ENCODE measurements around the gene SLC25A4. TPM values are rescaled to one million over a fixed set of nuclear protein-coding genes. Genes with fewer than 3 reads are reported as not detected.

The SLC25A4 gene
- total and polyA plus RNA-seq, 4 donors: 4.4 to 64.2 (median 26.8) TPM

GRCh38 chr4:185192059-185192458 is 49.0 kb downstream of the SLC25A4 start:
- Histone ChIP-seq H3K27ac (ENCODE audit: low read depth in 1 of 2, low read length in 2 of 2) (no peak overlapping the region), H3K4me1 (ENCODE audit: control insufficient read depth in 4 of 4, insufficient read depth in 4 of 4, low read length in 3 of 4) (no peaks in the 10 kb centered on the region), H3K9ac (ENCODE audit: low read depth in 1 of 2, low read length in 2 of 2) (no peak overlapping the region), H3K4me3 (ENCODE audit: low read depth in 1 of 3, low read length in 3 of 3) (no peak overlapping the region), H3K9me3 (ENCODE audit: control insufficient read depth in 4 of 4, low read length in 3 of 4) (no peaks in the 10 kb centered on the region), H3K27me3 (ENCODE audit: control insufficient read depth in 4 of 4, insufficient read depth in 4 of 4, low read length in 3 of 4) (no peaks in the 10 kb centered on the region), H3K36me3 (ENCODE audit: control insufficient read depth in 4 of 4, insufficient read depth in 3 of 4, low read depth in 1 of 4, low read length in 3 of 4) (peaks cover 4 to 15% (median 10%) of the 10 kb centered on the region in 4 donors)
- TF ChIP-seq TAF1 (conservative IDR thresholded peaks at IDR 0.05): no peak
- no peak for TF ChIP-seq MAX (IDR thresholded peaks at IDR 0.05)
- no peak for TF ChIP-seq ATF3 (IDR thresholded peaks at IDR 0.05)
- TF ChIP-seq RXRA (IDR thresholded peaks at IDR 0.05): no peak
- TF ChIP-seq FOXA2 (IDR thresholded peaks at IDR 0.05): no peak
- TF ChIP-seq EGR1 (IDR thresholded peaks at IDR 0.05; ENCODE audit: low read depth in 2 of 2): no peak
- TF ChIP-seq RAD21 (IDR thresholded peaks at IDR 0.05): no peak
- TF ChIP-seq NR2F2 (IDR thresholded peaks at IDR 0.05): no peak
- no peak for DNase-seq (ENCODE audit: low spot score)
- 82% methylated on average over 1 of the region's 1 CpG for WGBS

- Histone ChIP-seq H3K4me3 (ENCODE audit: low read depth in 1 of 3, low read length in 3 of 3) (no peak overlapping the region), H3K27me3 (ENCODE audit: control insufficient read depth in 4 of 4, insufficient read depth in 4 of 4, low read length in 3 of 4) (no peaks in the 10 kb centered on the region), H3K9me3 (ENCODE audit: control insufficient read depth in 4 of 4, low read length in 3 of 4) (no peaks in the 10 kb centered on the region), H3K36me3 (ENCODE audit: control insufficient read depth in 4 of 4, insufficient read depth in 3 of 4, low read depth in 1 of 4, low read length in 3 of 4) (peaks cover 0 to 9% (median 5%) of the 10 kb centered on the region in 4 donors), H3K27ac (ENCODE audit: low read depth in 1 of 2, low read length in 2 of 2) (no peak overlapping the region), H3K4me1 (ENCODE audit: control insufficient read depth in 4 of 4, insufficient read depth in 4 of 4, low read length in 3 of 4) (peaks cover 0 to 2% (median 0%) of the 10 kb centered on the region in 4 donors), H3K9ac (ENCODE audit: low read depth in 1 of 2, low read length in 2 of 2) (no peak overlapping the region)
- TF ChIP-seq HNF4A (conservative IDR thresholded peaks at IDR 0.05): no peak
- no peak for TF ChIP-seq TAF1 (conservative IDR thresholded peaks at IDR 0.05)
- no peak for TF ChIP-seq HNF4G (IDR thresholded peaks at IDR 0.05)
- DNase-seq (ENCODE audit: low spot score): no peak
- 84% methylated on average over 9 of the region's 9 CpGs for WGBS
Observed at GRCh38 chr4:185194924-185195888, 52.1 kb downstream of the SLC25A4 start.

- no peak overlapping the region for H3K27ac ChIP-seq (ENCODE audit: low read depth in 1 of 2, low read length in 2 of 2)
- WGBS: 100% methylated on average over 2 of the region's 2 CpGs
- H3K4me1 ChIP-seq (ENCODE audit: control insufficient read depth in 4 of 4, insufficient read depth in 4 of 4, low read length in 3 of 4): peaks cover 0 to 10% (median 7%) of the 10 kb centered on the region in 4 donors
- DNase-seq (ENCODE audit: low spot score): no peak
- H3K4me3 ChIP-seq (ENCODE audit: low read depth in 1 of 3, low read length in 3 of 3): no peak overlapping the region
- peaks cover 0 to 2% (median 0%) of the 10 kb centered on the region in 4 donors for H3K36me3 ChIP-seq (ENCODE audit: control insufficient read depth in 4 of 4, insufficient read depth in 3 of 4, low read depth in 1 of 4, low read length in 3 of 4)
- no peaks in the 10 kb centered on the region for H3K27me3 ChIP-seq (ENCODE audit: control insufficient read depth in 4 of 4, insufficient read depth in 4 of 4, low read length in 3 of 4)
- H3K9me3 ChIP-seq (ENCODE audit: control insufficient read depth in 4 of 4, low read length in 3 of 4): no peaks in the 10 kb centered on the region
- no peak overlapping the region for H3K9ac ChIP-seq (ENCODE audit: low read depth in 1 of 2, low read length in 2 of 2)
- TF ChIP-seq TAF1 (conservative IDR thresholded peaks at IDR 0.05) (no peak), EGR1 (IDR thresholded peaks at IDR 0.05; ENCODE audit: low read depth in 2 of 2) (no peak), ZBTB33 (IDR thresholded peaks at IDR 0.05) (no peak), RXRA (IDR thresholded peaks at IDR 0.05) (no peak), NR2F2 (IDR thresholded peaks at IDR 0.05) (no peak), HNF4A (conservative IDR thresholded peaks at IDR 0.05) (no peak), SP1 (IDR thresholded peaks at IDR 0.05) (no peak), RAD21 (IDR thresholded peaks at IDR 0.05) (no peak), HNF4G (IDR thresholded peaks at IDR 0.05) (no peak), JUND (IDR thresholded peaks at IDR 0.05) (no peak), ATF3 (IDR thresholded peaks at IDR 0.05) (no peak), REST (IDR thresholded peaks at IDR 0.05) (no peak), YY1 (IDR thresholded peaks at IDR 0.05) (no peak), GABPA (IDR thresholded peaks at IDR 0.05 in 1 of 2, conservative IDR thresholded peaks at IDR 0.05 in 1 of 2) (no peak), FOXA2 (IDR thresholded peaks at IDR 0.05) (no peak), FOXA1 (IDR thresholded peaks at IDR 0.05) (no peak), MAX (IDR thresholded peaks at IDR 0.05) (no peak)
Observed at GRCh38 chr4:185196437-185196836, 53.4 kb downstream of the SLC25A4 start.
